Measurements from ENCODE around the gene STARD7. TPM values are rescaled to one million over a fixed set of nuclear protein-coding genes. Genes with fewer than 3 reads are reported as not detected.

Gene STARD7
- total RNA-seq, 1 experiment from 2014 or later = 100 TPM

DNA sequence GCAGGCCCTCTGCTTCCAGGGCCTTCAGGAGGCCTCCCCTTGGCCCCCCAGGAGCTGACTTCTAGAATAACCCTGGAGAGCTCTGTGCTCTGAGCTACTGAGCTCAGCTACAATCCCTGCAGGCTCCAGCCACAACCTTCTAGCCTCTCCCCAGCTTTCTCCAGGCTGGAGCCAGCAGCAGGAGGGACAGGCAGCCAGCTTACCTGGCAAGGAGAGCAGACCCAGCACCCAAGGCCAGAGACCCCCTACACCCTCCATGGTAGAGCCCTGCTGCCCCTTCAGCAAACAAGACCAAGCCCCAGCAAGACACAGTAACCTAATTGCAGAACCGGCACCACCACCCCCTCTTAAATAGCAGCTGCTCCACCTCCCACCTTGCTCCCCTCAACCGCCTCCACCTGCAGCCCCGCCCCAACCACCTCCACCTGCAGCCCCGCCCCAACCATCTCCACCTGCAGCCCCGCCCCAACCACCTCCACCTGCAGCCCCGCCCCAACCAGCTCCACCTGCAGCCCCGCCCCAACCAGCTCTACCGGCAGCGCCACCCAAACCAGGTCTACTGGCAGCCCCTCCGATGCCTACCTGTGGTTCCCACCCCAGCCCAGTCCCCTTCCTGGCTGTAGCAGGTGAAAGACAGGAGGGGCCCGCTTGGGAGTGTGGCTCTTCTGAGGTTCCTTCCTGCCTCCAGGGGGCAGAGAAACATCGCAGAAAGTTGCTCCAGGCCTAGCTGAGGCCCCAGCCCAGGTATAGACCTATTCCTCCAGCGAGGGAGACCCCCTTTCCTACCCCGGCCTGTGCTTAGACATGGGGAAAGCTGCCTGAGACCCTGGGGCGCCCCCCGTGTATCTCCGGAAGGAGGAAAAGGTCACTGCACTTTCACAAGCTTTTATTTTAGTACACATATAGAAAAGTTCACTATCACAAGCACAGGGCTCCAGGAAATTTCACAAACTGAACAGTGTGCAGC, 70.2 kb downstream of the STARD7 start, which contains the start of gene ASTL:
Gene ASTL, minus strand, starts transcription at position 324 of the 967 bp plus-strand sequence. Its CDS starts 66 bp downstream, at position 258.
- Histone ChIP-seq H3K4me3 (no peak within 1 kb of the TSS), H3K36me3 (peaks cover 13% of the 10 kb centered on the region; the same call in 1 of the 2 replicates), H3K27me3 (no peaks in the 10 kb centered on the region), H3K9me3 (no peaks in the 10 kb centered on the region)
- no peak for DNase-seq

DNA sequence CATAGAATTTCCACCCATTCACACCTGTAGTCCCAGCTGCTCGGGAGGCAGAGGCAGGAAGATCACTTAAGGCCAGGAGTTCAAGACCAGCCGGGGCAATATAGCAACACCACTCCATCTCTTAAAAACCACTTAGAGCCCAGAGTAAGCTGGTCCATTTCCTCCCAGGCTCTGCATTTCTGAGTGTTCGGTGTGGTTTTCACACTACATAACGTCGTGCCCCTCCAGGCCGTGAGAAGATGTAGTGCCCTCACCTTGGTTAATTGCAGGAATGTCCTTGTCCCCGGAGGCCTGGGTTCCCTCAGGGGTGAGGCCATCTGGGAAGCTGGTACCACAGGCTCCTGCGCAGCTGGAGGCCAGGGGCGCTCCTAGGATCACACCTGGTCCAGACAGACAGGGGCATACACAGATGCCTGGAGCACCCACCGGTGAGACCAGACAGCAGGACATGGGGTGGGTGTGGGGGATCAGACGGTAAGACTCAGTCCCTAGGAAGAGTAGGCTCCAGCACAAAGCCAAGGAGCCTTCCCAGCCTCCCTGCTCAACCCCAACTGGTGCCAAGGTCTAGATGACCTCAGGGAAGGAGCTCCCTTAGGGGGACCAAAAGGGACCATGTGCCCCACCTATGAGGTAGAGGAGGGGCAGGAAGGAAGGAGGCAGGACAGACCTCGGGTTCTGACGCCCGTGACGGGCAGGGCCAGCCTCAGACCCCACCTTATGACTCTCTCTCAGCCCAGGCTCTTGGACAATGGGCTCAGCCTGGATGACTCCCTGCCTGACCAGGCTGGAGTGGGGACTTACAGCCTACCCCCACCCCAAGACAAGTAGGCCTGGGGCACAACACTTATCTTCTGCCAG, 71.1 kb downstream of the STARD7 start:
- H3K4me3 ChIP-seq = no peak overlapping the region
- no peaks in the 10 kb centered on the region for H3K27me3 ChIP-seq

DNA sequence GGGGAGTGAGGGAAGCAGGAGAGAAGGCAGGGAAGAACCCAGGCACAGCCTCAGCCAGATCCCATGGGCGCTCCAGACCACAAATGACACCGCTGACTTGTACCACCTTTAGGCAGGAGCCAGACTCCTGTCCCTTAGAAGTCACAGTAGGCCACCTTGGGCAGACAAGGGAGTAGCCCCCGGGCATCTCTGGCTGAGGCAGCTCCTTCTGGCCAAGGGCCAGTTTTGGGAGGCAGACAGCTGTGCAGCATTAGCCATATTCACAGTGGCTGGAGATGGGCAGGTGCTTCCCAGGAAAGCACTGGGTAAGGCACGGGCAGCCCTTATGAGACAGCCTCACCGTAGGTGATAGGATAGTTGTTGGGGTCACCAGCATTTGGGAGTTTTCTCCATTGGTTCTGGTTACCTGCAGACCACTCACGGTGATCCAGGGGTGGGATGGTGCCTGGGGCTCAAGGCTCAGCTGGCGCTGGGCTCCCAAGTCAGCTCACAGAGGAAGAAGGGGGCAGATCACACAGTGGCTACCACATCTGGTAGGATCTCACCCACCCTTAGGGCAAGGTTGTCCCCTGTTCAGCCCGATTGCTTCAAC, 72.4 kb downstream of the STARD7 start:
- H3K27me3 ChIP-seq = no peaks in the 10 kb centered on the region
- H3K4me3 ChIP-seq = no peak overlapping the region
- no peaks in the 10 kb centered on the region for H3K9me3 ChIP-seq
- no peaks in the 10 kb centered on the region for H3K36me3 ChIP-seq
- no peak for DNase-seq

More for the DNA sequence above, 71.1 kb downstream of the STARD7 start:
- no peak for DNase-seq
- H3K9me3 ChIP-seq = no peaks in the 10 kb centered on the region
- H3K36me3 ChIP-seq = peaks cover 4% of the 10 kb centered on the region; the same call in 1 of the 2 replicates

DNA sequence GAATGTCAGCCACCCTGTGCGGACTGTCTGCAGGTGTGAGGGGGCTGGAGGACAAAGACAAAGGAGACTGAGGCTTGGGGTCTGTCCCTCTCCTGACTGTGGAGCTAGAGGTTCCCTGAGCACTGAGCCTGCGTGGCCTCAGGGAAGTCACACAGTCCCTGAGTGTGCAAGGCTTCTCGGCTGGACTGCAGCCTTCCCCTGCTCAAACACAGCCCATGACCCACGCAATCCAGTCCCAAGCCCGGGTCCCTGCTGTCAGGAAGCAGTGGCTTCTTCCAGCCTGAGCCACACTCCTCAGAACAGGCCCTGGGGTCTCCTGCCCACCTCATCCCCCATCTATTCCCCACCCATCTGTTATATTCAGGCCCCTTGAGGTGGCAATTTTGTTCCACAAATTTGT, 73.0 kb downstream of the STARD7 start:
- Histone ChIP-seq H3K27me3 (no peaks in the 10 kb centered on the region), H3K9me3 (no peaks in the 10 kb centered on the region), H3K4me3 (no peak overlapping the region), H3K36me3 (no peaks in the 10 kb centered on the region)
- no peak for DNase-seq

DNA sequence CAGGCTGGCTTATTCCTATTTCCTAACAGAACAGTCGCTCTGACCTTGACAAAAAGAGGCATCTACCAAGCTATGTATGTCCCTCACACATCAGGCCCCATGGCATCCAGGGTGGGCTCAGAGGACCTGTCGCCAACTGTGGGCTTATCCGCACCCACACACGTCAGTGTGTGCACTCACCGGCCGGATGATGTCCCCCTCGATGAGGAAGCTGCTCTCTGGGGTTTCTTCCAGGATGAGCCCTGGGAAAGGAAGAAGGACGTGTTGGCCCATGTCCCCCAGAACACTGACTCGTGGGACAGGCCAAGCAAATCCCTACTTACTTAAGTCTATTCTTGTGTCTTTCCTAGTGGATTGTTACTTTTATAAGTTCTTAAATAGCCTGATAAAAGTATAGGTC, 73.5 kb downstream of the STARD7 start:
- H3K4me3 ChIP-seq = no peak overlapping the region
- H3K9me3 ChIP-seq = no peaks in the 10 kb centered on the region
- no peak for DNase-seq
- H3K27me3 ChIP-seq = no peaks in the 10 kb centered on the region
- H3K36me3 ChIP-seq = no peaks in the 10 kb centered on the region

Other genes with a start within 250 kb of the STARD7 start
- 6.1 and 10.3 TPM in 2 replicates for gene ANKRD36C, start 217.0 kb downstream of the STARD7 start, total RNA-seq (2014; rRNA removed; shearing (Covaris generic); ENCODE audit: low replicate concordance)
- not detected in 2 replicates for gene GPAT2, start 173.9 kb downstream of the STARD7 start, total RNA-seq (2014; rRNA removed; shearing (Covaris generic); ENCODE audit: low replicate concordance)
- 0.03 TPM in 1 of 2 replicates, not detected in the other for gene ADRA2B, start 92.3 kb downstream of the STARD7 start, total RNA-seq (2014; rRNA removed; shearing (Covaris generic); ENCODE audit: low replicate concordance)
- not detected in 2 replicates for gene ASTL, start 70.3 kb downstream of the STARD7 start, total RNA-seq (2014; rRNA removed; shearing (Covaris generic); ENCODE audit: low replicate concordance)
- gene DUSP2, start 63.4 kb downstream of the STARD7 start, total RNA-seq (2014; rRNA removed; shearing (Covaris generic); ENCODE audit: low replicate concordance) = 4.9 and 8.7 TPM in 2 replicates
- gene TMEM127, start 57.2 kb upstream of the STARD7 start, total RNA-seq (2014; rRNA removed; shearing (Covaris generic); ENCODE audit: low replicate concordance) = 3.7 and 7.3 TPM in 2 replicates
- 76.2 and 103 TPM in 2 replicates for gene CIAO1, start 57.4 kb upstream of the STARD7 start, total RNA-seq (2014; rRNA removed; shearing (Covaris generic); ENCODE audit: low replicate concordance)
- gene SNRNP200, start 96.7 kb upstream of the STARD7 start, total RNA-seq (2014; rRNA removed; shearing (Covaris generic); ENCODE audit: low replicate concordance) = 56.6 and 56.9 TPM in 2 replicates
- 4.7 TPM in 2 replicates for gene ITPRIPL1, start 116.5 kb upstream of the STARD7 start, total RNA-seq (2014; rRNA removed; shearing (Covaris generic); ENCODE audit: low replicate concordance)
- gene NCAPH, start 126.9 kb upstream of the STARD7 start, total RNA-seq (2014; rRNA removed; shearing (Covaris generic); ENCODE audit: low replicate concordance) = 31.5 and 34.2 TPM in 2 replicates